Epidermal melanocyte (primary cell): Measurements from ENCODE around the gene GRIN2A.

Experiments
- DNase-seq: peaks from one replicate; pipeline ENCODE4 v3.0.0; 2011; ENCODE audit warnings: low spot score; ENCODE audit not compliant: insufficient read length

GRIN2A gene

DNA sequence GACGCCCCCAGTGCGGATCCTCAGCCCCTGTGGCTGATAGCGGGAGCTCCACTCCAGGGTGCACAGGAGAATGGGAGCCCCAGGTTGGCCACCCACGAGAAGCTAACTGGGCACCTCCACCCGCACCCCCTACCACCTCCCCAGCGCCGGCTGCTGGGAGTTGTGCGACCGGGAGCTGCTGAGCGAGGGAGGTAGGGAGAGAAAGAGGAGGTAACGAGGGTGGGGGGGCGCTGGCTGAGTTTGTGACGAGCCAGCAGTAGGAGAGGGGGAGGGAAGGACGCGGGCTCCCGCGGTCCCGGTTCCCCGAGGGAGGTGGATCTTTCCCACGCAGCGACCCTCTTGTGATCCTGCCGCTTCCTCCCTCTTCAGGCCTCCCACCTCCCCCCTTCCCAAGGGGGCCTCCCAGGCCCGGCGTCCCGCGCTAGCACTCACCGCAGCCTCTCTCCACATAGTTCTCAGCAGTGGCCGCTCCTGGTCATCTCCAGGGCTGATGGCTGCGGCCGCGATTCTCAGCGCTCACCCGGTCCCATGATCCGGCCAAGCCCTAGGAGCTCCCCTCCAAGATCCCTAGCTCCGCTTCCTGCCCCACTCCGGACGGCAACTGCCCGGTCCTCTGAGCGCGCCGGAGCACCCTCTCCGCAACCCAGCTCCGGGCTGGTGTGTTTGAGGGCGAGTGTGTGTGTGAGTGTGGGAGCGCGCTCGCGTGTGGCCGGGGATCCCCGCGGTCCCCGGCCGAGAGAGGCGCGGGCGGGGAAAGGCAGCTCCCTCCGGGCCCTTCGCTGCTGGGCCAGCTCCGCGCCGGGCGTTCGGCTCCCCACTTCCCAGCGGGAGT lies at the start of gene GRIN2A:
Gene GRIN2A (minus strand): TSS at position 207 of the 832 bp plus-strand sequence. CDS start 2,017 bp downstream, outside the sequence.
- no peak for DNase-seq

DNA sequence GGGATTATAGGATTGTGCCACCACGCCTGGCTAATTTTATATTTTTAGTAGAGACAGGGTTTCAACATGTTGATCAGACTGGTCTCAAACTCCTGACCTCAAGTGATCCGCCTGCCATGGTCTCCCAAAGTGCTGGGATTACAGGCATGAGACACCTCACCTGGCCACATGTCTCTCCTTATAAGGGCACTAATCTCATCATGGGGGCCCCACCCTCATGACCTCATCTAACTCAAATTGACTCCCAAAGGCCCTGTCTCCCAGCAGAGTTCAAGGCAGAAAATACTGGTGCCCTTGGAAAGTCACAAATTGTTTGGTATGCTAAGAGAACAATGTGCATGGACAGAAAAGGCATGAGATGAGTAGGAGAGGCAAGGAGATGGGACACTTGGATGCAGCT lies 49.3 kb upstream of the GRIN2A start:
- no peak for DNase-seq

DNA sequence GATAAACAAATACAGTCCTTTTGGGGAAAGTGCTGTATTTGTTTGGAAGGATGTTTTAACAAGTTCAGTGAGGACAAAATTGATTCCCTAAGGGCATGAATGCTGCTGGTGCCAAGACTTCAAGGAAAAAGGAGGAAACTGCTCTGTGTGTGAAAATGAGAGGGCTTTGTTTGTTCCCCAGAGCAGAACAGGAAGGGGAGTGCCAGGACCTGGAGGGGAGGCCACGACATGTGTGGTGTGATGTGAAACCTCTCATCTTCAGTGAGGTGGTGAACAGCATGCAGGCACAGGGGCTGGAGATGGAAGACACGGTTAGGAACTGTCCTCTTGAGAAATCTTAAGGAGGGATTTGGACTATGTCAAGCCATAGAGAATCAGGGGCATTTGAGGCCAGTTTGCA lies 46.6 kb upstream of the GRIN2A start:
- no peak for DNase-seq

DNA sequence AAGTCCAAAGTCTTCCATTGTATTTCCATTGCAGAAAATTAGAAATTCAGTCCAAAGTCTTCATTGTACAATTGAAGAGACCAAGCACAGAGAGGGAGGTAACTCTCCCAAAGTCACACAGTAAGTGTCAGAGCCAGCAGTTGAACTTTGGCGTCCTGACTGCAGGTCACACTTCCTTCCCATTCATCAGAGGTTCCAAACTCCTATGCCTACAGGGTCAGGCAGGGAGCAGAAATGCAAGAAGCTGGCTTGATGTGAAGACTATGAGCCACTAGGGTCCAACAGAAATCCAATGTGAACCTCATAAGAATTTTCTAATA lies 44.7 kb upstream of the GRIN2A start:
- DNase-seq = no peak

DNA sequence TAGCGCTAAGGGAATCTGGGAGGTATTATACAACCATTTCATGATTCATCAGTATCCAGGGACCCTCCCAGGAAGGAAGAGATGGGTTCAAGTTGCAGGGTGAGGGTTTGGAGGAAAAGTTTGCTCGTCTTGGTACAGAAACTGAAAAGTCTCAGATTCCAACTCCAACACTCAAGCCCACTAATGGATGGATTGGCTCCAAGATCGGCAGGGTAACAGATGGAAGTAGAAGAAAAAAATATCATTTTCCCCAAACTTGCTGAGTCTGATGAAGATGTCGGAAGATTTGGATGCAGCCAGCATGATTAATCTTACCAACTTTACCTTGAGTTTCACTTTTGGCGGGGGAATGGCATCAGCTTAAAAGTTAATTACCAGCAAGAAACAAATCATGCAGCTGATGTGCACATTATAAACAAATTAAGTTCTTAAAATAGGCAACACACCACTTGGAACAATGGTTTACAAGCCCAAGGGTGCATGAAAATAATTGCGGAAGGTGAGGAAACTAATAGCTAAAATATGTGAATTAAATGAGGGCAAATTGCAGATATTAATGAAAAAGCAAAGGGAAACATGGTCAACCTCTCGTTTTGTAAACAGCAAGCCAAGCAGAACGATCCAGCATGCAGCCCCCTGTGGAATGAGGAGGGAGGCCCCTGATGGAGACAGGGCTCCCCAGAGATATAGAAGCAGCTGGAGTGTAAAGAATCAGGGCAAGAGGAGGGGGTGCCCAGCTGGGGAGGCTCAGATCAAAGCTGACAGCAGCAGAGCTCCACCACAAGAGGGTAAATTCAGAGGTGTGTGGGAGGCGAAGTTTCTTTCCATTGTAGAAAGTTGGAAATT lies 44.1 kb upstream of the GRIN2A start:
- no peak for DNase-seq

DNA sequence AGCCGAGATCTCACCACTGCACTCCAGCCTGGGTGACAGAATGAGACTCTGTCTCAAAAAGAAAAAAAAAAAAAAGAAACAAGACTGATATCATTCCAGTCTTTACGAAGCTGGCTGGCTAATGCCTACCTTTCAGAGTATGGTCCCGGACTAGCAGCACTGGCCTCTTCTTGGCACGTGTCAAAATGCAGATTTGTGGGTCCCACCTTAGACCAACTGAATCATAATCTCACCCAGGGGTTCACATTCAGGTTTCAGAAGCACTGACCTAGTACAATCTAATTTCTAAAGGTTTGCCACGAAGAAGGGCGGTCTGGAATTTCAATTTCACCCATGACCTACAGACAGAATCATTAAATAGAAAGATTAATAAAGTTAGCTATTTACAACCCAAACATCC lies 43.4 kb upstream of the GRIN2A start:
- no peak for DNase-seq

DNA sequence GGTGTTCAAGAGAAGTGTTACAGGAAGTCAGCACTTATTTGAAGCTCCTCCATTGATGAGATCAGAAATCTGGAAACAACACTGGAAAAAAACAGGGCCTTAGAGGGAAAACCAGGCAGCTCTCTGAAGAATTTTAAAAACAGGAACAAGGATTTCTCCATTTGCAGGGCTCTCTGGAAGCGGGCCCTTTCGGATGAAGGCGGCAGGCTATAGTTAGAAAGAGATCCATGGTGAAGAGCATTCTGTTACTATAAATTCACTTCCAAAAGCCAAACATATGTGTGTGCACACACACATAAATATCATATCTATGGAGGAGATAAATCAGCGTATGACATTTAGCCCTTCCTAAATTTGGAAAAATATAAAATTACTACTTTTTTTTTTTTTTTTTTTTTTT lies 42.6 kb upstream of the GRIN2A start:
- no peak for DNase-seq

DNA sequence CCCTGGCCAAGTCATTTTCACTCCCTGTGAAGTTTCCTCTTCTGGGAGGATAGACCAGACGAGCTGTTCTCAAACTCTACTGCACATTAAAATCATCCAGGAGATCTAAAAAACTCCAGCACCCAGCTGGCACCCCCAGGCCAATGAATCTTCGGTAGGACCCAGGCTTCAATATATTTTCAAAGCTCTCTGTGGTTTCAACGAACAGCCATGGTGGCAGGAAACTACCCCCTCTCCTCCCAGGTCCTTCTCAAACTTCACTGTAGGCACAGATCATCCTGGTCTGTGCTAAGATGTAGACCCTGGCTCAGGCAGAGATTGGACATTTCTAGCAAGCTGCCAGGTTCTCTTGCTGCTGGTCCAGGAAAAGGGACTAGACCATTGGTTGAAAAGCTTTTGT lies 38.7 kb upstream of the GRIN2A start:
- DNase-seq = no peak

DNA sequence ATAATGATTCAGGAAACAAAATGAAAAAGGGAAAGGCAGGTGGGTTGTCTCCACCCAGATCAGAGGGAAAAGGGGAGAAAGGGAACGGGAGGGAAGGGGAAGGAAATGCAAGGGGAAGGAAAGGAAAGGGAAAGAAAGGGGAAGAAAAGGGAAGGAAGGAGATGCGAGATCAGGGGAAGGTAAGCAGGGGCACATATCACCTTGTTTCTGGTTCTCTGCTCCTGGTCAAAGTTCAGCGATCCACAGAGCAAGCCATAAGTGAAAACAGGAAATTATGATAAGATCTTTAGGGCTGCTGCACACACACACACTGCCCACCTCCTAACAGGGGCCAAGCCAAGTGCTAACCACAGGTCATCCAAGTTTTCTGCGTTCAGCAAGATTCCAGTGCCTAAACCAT lies 37.5 kb upstream of the GRIN2A start:
- no peak for DNase-seq

DNA sequence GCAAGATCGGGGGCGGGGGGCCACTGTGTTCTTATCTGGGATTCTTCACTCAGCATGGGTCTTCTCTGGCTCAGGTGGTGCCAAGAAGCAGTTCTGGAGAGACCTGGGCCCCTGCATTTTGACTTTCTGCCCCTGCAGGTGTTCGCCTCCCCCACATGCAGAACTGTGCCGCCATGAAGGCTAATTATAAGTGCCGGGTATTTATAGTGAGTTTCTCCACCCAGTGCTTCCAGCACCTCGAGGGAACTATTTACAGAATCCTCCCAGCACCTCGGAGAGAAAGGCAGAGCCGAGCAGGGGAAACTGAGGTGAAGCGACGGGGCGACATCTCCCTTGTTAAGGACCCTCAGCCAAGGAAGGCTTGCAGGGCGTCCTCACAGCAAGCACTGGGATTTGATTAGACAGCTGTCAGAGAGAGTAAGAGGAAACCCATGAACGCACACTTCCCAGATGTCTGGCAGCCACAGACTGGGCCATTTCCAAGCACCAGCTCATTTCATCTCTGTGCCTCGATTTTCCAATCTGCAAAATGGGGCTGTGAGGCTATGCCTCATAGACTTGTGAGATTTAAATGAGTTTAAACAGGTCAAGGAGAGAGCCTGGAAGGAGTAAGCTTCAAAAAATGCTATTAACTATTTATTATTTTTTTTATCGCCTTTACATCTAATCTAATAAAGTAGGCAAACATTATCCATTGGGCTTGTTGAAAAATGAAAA lies 36.4 kb upstream of the GRIN2A start:
- DNase-seq = no peak

DNA sequence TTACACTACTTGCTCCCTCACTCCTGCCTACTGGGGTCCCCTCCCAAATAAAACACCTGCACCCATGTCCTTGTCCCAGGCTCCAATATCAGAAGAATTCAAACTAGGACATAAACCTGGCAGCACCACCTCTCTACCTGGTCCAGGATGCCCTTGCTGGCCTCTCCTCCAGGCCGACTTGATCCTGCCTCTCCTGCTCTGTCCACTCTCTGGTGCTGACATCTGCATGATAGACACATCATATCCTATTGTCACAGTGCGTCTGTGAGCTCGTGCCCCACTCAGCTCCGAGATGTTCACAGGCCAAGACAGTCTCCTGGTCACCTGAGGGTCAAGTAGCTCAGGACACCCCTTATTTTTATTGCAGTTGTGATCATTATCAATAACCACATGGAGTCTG lies 31.5 kb upstream of the GRIN2A start:
- DNase-seq = no peak

DNA sequence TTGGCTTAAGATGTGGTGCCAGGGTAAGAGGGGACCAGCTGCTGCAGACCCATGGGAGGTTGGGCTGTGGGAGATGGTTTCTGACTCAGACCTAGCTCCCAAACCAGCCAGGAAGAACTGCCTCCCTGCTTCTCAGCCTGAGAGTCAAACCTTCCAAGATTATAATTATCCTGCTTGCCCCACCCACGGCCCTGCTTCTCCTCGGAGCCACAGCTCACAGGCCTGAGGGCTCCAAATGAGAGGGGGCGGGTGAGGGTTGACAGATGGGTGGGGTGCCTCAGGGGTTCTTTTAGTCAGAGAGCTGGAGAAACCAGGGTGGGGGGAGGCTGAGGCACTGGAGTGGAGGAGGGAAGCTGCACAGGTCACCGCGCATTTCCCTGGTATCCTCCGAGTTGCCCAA lies 28.7 kb upstream of the GRIN2A start:
- no peak for DNase-seq

DNA sequence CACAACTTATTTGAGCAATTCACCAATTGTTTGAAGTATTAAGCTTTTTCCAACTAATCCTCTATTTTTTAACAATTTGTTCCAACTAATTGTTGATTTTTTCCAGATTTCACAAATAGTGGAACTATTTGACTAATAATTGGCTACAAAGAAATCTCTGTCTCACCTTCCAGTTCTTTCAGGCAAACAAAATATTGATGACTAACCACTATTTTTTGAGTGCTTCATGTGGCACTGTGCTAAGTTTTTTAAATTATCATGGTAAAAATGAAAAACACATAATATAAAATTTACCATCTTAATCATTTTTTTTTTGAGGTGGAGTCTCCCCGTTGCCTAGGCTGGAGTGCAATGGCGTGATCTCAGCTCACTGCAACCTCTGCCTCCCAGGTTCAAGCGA lies 24.6 kb upstream of the GRIN2A start:
- no peak for DNase-seq

DNA sequence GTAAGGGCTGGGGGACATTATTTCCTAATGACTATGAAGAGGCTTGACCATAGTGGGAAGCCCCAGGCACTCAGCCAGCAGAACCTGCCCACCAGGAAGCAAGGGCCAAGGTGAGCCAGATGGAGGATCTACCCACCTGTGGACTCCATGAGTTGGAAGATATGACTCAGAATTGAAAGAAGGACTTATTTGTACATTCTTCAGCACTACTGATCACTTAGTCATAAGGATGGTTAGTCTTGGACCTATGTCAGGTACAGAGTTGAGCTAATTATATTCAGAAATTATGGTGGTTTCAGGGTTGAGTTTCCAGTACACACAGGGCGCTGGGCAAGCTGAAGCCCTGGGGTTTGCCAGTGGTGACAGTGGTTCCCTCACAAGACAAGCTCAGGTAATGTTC lies 24.0 kb upstream of the GRIN2A start:
- no peak for DNase-seq

DNA sequence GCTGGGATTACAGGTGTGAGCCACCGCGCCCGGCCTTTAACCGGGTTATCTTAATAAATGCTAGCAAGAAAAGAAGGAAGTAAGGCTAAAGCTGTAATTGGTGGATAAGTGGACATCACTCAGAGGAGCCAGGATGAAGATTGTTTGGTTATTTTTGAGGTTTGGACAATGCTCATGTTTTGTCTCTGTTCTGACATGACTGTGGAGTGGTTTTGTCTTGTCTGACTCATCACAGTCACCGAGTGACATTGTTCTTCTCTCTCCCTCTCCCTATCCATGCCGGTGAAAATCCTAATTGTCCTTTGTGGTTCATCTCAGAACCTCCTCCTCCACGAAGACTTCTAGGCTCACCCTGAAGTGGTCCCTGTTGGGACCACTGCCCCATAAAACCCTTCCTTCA lies 23.5 kb upstream of the GRIN2A start:
- DNase-seq = no peak

DNA sequence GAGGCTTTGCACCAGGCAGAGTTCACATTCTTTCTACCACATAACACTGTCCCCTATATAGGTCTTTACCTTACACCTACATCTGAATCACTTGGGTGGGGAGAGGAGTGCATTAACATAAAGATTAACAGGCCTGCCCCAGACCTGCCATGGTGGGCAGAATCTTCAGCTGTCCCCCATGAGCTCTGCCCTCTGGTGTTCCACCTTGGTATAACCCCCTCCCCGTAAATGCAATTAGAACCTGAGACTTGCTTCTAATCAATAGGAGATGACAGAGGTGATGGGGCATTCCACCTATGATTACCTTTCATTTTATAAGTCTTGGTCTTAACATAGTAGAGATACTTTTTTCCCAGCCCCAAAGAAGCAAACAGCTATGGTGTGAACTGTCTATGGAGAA lies 20.4 kb upstream of the GRIN2A start:
- no peak for DNase-seq

DNA sequence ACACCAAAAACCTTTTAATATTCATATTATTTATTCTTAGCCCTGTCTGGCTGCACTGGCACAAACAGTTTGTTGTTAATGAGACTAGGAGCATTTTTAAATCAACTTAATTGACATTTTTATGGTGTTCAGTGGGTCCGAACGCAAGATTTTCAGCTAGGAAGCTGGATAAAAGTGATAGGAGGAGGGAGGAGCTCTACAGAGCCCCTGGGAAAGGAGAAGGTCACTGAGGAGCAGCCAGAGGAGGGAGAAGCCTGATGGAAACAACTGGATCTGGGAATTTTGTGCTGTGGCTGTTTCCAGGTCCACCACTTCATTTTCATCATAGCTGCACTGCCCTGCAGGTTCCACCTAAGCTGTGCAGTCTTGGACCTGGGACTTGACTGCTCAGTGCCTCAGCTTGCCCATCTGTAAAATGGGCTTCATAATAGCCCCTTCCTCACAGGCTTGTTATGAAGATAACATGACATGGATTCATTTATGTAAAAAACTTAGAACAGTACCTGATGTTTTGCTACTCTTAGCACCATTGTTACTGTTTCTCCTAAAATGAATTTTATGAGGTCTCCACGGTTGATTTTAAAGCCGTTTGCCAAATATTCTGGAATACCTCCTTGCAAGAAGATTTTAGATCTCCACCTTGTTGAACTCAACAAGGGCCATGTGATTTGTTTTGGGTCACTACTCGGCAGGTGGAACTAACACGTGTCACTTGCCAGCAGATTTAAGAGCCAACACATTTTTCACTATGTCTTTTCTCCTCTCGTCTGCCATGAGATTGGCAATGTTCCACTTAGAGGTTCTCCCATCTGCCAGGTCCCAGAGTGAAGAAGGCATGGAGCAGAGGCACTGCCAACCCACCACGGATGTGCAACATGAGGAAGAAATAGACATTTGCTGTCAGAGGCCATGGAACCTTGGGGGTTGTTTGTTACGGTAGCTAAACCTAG lies 18.7 kb upstream of the GRIN2A start:
- no peak for DNase-seq

DNA sequence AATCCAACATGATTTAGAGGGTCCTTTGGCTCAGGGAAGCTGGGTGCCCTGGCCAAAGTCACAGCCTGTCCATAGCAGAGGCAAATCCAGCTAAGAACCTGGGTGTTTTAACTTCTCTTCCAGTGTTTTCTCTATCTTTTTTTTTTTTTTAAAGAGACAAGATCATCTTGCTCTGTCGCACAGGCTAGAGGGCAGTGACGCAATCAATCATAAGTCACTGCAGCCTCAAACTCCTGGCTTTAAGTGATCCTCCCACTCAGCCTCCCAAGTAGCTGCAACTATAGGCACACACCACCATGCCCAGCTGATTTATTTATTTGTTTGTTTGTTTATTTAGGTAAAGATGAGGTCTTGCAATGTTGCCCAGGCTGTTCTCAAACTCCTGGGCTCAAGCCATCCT lies 14.8 kb upstream of the GRIN2A start:
- no peak for DNase-seq

DNA sequence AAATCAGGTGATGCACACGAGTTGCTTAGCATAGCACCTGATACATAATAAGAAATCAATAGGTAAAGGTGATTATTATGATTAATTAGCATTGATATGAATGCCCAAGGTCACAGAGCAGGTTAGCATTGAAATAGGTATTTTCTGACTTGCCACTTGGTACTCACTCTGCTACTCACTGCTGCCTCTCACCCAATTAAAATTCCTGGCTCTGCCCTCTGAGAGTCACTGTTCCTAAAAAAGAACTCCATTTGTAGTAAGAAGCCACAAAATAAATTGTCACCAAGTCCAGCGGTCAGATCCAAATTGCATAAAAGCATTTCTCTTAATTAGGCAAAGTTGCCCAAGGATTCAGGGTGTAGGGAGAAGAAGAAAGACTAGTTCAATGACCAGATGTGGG lies 8.9 kb upstream of the GRIN2A start:
- no peak for DNase-seq

DNA sequence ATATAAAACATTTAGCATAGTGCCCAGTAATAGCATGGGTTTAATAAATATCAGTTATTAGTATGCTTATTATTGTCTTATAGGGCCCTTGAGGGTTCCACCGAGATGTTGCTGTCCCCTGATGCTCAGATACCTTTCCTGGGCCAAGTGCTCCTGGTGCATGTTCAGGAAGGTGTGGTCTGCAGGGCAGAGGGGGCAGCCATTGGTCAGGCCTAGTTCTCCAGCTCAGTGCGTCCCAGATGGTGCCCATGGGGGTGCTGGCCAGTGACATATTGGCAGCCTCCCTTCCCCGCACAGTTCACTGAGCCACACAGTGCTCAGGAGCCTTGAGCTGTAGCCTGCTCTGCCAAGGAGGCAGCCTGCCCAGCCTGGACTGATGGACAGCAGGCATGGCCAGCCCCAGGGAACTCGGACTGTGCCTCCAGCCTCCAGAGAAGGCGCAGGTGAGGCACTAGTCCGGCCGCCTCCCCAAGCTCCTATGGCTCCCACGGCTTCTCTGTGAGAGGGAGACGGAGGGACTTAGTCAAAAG lies 7.7 kb upstream of the GRIN2A start:
- DNase-seq = no peak

DNA sequence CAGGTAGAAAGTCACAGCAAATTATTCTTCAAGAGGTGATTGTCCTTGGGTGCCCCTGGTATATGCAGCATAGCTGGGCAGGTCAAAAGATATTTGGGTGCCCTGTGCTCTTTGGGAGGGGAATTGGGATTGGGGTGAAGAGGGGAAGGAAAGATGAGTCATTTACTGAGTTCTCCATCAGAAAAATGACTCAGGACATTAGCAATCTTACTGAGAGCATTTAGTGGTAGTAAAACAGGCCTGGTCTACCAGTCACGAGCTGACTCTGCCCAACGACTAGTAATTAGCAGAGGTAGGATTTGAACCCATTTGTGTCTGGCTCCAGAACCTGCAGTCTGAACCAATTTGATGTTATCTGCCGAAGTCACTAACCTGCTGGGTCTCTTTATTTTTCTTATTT lies 6.0 kb upstream of the GRIN2A start:
- DNase-seq = no peak
